22Rv1 (cell line): Measurements from ENCODE around the gene ARF1.

Experiments used
- H3K27ac ChIP-seq: fragments of 450-650 bp; 2 replicates; pipeline ENCODE4 v1.5.1; 2017
- ZFX ChIP-seq: fragments of 450-650 bp; IDR thresholded peaks from 2 replicates; pipeline ENCODE4 v1.6.1; 2017; ENCODE audit warnings: antibody characterized with exemption, borderline replicate concordance
- TF ChIP-seq, protein P1 (sequence below): fragments of 450-650 bp; IDR thresholded peaks from 2 replicates; pipeline ENCODE4 v1.5.1; 2017; ENCODE audit warnings: mild to moderate bottlenecking

ARF1 gene

DNA sequence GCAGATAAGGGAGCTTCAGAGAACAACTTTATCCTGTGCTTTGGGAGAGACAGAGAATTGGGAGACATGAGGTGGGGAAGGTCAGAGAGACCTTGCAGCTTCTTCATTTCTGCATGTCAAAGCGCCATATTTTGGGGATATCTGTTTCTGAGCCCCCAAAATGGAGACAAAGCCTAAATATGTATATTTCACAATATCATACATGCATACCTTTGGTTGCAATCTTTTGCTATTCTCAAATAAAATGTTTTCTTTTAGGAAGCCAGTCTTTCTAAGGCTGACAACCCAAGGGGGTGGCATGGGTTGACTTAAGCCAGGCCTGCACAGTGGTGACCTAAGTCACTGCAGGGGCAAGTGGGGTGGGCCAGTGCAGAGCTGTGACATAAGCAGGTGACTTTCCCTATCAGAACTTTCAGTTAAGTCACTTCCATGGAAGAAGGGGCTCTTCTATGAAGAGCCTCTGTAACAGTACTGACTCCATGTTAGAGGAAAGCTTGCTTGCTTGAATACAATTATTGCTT, 40.5 kb downstream of the ARF1 start:
- TF ChIP-seq, protein P1, sequence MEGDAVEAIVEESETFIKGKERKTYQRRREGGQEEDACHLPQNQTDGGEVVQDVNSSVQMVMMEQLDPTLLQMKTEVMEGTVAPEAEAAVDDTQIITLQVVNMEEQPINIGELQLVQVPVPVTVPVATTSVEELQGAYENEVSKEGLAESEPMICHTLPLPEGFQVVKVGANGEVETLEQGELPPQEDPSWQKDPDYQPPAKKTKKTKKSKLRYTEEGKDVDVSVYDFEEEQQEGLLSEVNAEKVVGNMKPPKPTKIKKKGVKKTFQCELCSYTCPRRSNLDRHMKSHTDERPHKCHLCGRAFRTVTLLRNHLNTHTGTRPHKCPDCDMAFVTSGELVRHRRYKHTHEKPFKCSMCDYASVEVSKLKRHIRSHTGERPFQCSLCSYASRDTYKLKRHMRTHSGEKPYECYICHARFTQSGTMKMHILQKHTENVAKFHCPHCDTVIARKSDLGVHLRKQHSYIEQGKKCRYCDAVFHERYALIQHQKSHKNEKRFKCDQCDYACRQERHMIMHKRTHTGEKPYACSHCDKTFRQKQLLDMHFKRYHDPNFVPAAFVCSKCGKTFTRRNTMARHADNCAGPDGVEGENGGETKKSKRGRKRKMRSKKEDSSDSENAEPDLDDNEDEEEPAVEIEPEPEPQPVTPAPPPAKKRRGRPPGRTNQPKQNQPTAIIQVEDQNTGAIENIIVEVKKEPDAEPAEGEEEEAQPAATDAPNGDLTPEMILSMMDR, result no peak
- TF ChIP-seq ZFX, result no peak
- H3K27ac ChIP-seq, result no peak overlapping the region

DNA sequence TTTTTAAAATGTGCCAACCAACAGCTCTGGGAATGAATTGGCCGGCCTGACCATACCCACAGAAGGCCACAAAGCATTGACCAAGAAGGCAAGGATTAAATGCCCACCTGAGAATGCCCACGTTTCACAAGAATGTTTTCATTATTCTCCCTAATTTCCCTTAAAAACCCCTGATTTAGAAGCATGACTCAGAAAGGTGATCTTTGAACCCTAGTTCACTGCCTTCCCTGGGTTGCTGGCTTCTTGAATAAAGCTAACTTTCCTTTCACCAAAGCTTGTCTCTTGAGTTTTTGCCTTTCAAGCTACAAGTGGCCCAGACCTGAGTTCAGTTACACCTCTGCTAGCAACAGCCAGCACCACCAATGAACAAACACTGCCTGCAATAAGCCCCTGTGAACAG, 41.0 kb downstream of the ARF1 start:
- H3K27ac ChIP-seq, result no peak overlapping the region
- TF ChIP-seq, protein P1, result no peak
- TF ChIP-seq ZFX, result no peak

DNA sequence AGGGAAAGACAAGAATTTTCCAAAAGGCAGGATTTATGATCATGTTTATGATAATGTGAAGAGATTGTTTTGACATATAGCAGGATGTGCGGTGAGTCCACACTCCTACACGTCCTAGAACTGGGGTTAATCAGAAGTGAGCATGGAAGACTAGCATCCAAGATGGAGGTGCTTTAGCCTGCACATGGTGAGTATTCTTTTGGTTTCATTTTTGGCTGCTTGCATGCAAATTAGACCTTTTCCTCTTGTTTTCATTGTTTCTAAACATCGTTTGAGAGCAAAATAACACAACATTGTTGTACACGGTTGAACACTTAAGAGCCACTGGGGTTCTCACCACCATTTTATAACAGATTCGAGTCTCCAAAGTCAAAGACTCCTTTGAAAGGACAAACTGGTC, 42.7 kb downstream of the ARF1 start:
- no peak for TF ChIP-seq ZFX
- TF ChIP-seq, protein P1, result no peak
- H3K27ac ChIP-seq, result no peak overlapping the region

- H3K27ac ChIP-seq, result no peak overlapping the region
- TF ChIP-seq, protein P1, result no peak
- no peak for TF ChIP-seq ZFX
Measured at GRCh38 chr1:228131766-228132165, 49.3 kb downstream of the ARF1 start.

DNA sequence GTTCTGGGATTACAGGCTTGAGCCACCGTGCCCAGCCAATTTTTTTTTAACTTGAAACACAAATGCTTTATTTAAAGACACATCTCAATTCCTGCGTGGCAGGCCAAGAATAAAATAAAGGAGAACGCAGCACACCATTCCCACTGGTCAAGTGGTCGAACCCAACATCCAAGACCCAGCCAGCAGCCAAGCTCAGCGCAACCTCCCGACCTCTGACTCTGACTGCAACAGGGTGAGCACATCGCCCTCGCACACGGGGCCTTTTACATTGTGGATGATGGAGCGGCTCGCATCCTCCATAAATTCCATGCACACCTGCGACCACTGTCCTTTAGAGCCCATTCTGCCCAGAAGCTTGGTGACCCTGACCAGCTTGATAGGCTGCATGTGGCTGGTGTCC, 52.1 kb downstream of the ARF1 start:
- no peak for TF ChIP-seq ZFX
- TF ChIP-seq, protein P1, result no peak
- H3K27ac ChIP-seq, result no peak overlapping the region

GRCh38 chr1:228136901-228137300, 54.4 kb downstream of the ARF1 start:
- H3K27ac ChIP-seq, result no peak overlapping the region
- TF ChIP-seq ZFX, result no peak
- TF ChIP-seq, protein P1, result no peak

DNA sequence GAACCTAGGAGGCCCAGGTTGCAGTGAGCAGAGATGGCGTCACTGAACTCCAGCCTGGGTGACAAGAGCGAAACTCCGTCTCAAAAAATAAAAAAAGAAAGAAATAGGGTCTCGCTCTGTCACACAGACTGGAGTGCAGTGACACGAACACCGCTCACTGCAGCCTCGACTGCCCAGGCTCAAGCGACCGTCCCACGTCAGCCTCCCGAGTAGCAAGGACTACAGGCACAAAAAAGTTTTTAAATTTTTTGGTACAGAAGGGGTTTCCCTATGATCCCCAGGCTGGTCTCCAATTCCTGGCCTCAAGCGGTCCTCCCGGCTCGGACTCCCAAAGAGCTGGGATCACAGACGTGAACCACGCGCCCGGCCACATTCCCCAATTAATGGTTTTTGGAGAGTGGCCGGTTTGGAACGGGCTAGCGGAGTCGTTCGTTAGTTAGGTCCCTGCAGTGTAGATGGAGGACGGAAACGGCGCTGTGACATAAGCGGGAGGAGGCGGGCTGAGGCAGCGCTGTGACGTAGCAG, 57.0 kb downstream of the ARF1 start:
- TF ChIP-seq ZFX, result no peak
- TF ChIP-seq, protein P1, result no peak
- peak overlapping the region; percentile 86 for H3K27ac ChIP-seq
